Middle frontal gyrus (tissue), 1 donor: ENCODE measurements around the gene NUAK1.

ENCODE experiments used
- DNase-seq: peaks from one replicate; pipeline ENCODE4 v3.0.0-alpha.2; 2015; ENCODE audit warnings: low spot score; ENCODE audit errors: extremely low spot score

The NUAK1 gene

DNA sequence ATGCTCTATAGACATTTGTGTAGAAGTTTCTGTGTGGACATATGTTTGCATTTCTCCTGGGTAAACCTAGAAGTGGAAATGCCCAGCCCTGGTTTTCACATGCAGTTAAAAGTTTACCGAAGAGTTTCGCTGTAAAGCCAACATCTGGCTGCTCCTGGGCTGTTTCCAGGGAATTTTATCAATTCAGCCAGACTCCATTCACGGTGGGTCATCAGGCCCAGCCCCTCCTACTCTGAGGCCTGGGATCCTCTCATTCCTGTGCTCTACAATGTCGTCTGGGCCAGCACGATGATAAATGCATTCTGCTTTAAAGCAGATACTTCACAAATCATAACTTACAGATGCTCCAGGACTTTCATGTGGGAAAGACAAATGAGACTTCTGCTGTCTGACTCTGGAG is 7.1 kb downstream of the NUAK1 start:
- no peak for DNase-seq

DNA sequence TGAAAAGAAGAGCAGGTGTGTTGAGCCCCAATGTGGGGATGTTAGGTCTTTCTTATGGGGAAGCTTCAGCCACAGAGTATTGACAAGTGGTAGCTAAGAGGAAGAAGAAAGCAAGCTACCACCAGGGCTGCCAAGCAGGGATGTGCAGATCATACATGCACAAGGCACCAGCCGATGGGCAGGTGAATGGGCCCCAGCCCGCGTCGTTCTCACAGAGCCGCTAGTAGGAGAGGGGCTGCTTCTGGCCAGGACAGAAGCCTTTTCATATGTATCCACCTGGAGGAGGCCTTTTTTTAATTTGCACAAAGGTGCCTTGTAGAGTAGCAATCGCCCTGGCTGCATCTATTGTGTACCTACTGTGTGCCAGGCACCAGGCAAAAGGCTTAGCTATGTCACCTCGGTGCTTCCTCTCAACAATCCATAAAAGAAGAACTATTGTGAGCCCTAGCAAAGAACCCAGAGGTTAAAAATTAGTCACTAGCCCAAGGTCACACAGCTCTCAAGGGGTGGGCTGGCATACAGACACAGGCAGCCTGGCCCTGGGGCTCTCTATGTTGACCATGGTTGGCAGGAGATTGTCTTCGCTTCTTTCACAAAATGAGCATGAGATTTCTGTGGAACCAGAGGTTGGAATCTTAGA is 8.2 kb downstream of the NUAK1 start:
- DNase-seq, result no peak

DNA sequence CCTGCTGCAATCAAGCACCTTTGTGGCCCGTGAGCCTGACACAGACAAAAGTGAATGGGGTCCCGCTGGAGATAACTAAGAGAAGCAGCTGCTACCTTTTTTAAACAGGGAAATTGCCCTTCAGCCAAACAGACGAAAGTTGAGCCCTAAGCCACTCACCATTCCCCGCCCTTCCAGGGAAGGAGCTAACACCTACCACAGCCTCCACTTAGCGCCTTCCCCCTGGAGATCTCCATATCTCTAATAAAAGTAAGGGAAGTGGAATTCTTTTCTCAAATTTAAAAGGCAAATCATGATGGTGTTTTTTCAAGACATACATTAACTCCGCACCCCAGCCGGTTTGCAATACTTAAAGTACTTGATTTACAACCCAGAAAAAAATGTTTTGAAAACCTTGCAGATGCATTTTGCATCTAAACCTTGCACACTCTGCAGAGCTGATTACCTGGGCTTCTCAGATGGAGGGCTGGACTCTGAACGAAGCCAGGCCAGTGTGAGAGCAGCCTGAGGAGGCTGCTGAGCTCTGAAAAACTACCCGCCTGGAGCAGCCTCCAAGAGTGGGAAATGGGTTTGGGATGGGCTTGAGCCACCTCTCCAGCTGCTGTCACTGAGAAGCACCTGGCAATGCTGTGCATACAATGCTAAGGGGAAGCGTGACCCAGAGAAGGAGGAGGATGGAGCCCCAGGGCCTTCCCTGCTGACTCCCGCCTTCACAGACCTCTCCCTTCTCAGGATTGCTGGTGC is 10.0 kb downstream of the NUAK1 start:
- no peak for DNase-seq

DNA sequence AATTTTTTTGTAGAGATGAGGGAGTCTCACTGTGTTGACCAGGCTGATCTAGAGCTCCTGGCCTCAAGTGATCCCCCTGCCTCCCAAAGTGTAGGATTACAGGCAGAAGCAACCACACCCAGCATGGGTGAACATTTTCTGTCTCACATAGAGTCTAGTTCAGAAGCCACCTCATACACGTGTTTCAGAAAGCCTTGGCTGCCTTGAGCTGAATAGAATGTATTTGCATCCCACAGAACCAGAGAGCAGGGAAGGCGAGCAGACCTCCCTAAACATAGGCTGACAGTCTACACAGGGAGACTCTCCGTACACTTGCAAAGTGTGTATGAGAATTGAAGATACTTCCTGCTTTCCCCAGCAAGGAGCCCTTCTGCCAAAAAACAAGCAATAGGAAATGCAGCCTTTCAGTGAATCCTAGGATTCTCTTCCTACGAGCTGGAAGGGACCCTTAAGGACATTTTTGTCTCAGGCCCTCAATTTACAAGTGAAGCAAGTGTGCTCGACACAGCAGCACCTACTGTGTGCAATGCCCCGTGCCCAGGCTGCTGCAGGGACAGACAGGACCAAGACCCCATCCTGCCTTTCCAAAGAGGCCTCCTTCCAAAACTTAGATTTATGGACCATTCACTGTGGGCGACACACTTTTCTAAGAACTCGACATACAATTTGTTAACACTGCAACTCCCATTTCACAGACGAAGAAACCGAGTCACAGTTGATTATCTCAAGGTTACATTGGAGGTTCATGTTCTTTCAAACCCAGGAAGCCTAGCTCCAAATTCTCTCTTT is 11.2 kb downstream of the NUAK1 start:
- DNase-seq, result no peak

DNA sequence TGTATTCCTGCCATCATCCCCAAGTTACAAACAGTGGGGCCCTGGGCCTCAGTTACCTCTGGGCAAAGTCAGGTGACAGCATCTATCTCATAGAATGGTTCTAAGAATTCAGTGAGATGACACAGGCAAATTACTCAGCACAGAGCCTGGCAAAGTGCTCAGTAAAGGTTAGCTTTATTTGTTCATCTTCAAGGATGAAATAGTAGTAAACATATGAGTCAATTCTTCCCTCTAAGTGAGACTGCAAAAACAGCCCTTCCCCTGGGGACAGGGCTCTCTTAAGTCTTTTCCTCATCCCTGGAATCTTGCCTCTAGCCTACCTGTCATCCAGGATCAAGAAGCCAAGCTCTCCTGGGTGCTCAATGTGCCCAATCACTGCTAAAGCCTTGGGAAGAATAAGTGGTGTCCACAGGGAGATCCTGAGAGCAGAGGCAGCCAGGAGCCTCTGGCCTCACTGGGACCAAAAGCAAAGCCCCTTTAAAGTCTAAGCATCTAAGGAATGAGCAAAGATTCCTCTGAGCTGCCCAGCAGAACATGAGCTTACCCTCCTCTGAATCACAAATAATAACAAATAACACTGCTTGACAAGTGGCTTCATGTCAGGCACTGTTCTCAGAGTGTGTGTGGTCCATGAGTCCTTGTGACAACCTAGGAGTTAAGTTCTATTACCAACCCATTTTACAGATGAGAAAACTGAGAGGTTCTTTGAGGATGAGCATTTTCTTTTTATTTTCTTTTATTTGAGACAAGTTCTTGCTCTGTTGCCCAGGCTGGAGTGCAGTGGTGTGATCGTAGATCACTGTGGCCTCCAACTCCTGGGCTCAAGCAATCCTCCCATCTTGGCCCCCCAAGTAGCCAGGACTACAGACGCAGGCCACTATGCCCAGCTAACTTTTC is 12.1 kb downstream of the NUAK1 start:
- DNase-seq, result no peak

DNA sequence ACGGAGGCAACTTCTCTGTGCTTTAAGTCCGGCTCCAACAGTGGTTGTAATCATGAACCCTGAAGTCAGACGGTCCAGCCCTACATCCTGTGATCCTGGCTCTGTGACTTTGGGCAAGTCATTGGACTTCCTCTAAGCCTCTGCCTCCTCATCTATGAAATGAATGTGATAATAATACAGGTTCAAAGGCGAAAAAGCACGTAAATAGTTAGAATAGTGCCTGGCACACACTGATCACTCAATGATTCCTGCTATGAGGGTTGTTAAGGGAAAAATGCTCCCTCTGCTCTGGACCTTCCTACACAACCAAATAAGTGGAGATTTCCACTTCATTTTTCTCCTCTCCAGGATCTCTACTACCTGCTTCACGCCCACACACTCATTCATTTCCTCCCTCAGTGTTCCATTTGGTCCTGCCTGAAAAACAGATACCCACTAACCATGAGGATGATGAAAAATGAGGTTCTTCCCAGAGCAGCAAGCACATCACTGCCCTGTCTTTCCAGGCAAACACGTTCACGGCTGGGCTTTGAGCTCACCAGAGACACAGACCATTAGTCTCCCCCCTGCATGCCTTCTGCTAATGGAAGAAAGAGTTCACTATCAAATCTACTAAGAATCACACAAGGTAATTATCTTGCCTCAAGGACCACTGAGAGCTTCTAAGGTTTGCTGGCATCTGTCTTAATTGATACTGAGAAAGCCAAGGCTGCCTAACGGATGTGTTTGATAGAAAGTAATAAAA is 13.2 kb downstream of the NUAK1 start:
- no peak for DNase-seq

DNA sequence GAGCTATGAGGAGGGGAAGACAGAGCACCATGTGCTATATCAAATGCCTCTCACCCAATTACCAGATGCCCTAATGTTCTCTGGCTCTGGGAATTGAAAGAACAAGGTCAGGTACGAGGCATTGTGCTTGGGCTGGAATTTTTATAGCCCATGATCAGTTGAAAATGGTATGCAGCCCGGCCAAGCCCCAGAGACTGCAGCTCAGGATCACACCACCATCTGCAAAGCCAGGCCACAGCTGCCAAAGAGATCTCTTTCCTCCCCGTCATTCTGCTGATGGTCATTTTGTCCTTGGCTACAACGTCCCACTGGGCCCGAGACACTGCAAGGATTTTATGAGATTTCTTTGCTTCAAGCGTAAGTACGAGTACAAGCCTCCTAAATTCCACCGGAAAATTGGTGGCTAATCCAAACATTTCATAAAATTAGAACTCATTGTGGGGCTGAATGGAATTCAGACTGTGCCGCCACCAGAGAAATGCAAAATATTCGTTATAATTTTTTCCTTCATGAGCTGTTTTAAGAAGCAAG is 15.1 kb downstream of the NUAK1 start:
- DNase-seq, result no peak

DNA sequence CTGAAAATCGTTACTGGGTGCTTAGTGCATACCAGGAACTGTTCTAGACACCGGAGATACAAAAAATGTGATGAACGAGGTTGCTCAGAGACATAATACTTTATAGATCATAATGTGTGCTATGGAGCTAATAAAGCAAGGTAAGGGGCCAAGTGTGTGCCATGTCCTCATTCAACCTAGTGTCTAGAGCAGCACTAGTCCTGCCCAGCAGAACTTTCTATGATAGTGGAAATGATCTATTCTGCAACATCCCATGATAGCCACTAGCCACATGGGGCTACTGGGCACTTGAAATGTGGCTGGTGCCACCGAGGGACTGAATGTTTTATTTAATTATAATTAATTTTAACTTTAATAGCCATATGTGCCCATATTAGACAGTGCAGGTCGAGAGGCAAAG is 15.6 kb downstream of the NUAK1 start:
- no peak for DNase-seq

DNA sequence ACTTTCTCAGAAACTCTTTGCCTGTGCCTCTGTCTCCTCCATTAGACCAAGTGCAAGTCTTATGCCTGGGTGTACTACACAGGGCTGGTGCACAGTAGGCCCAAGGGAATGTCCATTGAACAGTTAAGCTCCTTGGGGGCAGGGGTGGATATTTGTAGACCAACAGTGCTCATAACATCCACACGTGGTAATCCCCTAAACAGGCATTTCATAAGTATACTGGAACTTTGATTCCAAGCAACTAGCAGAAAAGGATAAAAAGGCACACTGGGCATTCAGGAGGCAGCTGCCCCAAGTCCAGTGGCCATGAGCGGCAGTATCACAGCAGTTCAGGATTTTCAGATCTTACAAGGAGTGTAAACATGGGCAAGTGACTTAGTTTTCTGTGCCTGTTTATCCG is 16.8 kb downstream of the NUAK1 start:
- no peak for DNase-seq

DNA sequence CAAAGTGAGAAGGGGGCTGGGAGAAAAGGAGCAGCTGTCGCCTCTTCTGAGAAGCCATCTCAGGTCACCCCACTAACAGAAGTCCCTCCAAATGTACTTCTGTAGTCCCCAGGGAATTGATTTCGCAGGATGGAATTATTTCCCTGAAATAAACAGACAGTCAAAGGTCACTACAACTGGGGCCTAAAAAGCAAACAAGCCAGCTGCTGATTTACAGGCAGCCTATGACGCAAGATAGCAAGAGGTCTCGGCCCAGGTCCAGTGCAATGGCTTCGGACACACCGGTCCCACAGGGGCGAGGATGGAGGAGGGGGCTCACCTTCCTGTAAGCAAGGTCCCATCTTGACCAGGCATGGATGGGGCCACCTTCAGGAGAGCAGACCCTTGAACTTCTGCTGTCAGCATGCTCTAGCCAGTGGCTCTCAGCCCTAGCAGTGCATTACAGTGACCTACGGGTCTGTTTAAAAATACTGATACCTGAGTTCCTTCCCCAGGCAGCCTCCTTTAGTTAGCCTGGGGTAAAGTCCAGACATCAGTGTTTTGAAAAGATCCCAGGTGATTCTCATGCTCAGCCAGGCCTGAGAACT is 18.1 kb downstream of the NUAK1 start:
- DNase-seq, result no peak

DNA sequence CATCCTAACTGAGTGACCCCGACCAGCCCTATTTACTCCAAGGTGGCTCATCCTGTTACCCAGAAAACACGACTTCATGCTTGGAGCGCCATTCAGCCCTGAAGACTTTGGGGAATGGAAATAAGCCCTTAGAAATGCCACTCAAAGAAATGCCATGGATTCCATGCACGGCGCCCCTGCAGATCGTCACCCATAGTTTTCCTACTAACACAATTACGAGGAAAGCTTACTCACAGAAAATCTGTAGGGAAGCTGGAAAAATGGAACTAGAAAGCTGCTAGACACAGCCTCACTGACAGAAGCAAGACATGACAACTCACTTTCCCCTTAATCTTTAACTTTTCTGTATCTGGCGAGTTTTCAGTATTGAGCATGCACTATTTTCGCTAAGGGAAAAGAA is 19.5 kb downstream of the NUAK1 start:
- DNase-seq, result no peak

DNA sequence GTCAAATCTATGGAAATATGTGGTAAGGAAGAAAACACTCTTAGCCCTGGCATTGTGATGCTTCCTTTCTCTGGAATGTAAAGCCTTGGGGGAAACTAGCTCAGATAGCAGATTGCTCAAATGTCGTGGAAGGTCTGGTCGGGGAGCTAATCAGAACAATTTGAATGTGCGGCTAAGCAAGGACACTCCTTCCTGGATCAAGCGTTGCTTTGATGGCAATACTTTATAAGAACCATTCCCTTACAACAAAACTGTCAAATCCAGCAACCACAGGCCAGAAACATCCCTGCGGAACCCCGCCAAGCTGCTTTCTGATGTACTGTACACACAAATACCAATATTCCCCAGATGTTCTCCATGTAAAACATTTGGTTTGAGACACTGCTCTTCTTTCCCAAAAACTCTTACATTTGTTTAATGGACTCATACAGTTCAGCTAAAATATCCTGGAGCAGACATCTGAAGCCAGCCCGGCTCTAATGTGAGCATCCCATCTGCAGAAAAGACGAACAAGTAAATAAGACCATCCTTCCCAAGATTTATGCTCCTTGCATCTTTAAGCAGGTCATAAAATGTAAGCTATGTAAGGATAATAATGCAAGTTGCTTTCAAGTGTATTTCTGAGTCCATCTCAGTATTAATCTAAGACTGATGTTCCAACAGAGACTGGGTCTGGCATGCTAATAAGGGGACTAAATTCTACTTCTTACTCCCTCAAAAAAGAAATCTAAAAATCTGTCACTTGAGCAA is 20.2 kb downstream of the NUAK1 start:
- no peak for DNase-seq

DNA sequence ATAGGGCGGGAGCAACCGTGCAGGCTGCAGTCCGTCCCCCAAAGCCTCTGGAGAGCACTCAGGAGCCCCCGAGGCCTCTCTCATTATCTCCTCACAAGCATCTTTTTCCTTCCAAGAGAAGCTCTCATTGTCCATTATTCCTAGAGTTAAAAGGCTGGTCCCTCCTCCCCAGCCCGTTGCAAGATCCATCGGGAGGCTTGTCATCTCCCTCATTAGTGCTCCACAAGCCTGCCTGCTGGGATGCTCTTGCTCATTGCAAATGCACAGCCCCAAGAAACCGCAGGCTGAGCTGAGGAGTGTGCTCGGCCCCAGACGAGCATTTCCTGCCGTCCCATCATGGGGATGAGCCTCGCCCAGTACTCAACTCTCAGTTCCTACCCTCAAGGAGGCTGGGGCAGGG is 23.3 kb downstream of the NUAK1 start:
- DNase-seq, result no peak

DNA sequence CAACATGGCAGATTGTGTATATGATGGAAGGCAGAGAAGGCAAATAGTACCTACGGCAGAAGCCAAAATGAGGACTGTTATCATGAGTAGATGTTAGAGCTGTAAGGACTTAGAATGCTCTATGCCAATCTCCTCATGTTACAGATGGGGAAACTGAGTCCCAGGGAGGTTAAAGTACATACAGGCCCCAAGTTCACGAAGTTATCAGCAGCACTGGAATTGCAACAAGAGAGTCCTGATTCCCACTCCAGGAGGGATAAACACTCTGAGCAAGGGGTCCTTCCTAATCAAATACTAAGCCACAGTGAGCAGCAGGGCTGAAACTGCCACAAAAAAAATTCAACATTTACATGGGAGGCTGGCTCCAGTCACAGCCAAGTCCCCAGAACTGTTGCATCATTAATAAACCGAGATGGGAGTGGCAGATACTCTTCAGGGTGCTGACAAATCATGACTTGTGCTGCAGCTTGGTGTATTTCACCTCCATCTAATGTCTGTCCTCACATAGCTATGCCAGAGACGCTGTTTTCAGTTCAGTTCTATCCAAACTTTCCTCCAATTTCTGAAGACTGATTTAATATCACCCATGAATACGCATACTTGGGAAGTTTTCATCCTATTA is 24.2 kb downstream of the NUAK1 start:
- DNase-seq, result no peak

DNA sequence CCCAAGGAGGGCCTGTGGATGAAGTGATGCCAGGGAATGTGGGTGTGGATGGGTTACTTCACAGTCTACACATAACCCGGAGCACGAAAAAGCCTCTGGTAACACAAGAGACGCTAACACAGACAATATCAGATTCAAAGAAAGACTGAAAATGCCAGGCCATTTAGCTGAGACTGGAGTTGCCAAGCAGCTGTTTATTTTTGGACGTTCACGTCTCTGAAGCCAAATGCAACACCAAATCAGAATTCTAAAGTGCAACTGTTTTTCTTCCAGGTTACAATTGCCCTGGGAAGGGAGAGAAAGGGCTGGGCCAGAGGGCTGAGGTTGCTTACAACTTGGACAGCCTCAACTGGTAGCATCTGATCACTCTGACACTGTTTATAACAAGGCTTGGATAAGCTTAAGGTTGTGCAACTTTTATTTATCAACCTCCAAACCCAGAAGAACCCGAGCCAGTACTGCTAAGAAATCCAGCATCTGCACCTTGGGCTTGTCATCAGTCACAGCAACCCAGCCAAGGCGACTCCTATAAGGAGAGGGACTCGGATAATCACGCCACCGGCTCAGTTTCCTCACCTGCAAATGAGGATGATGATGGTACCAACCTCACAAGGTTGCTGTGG is 24.8 kb downstream of the NUAK1 start:
- no peak for DNase-seq

DNA sequence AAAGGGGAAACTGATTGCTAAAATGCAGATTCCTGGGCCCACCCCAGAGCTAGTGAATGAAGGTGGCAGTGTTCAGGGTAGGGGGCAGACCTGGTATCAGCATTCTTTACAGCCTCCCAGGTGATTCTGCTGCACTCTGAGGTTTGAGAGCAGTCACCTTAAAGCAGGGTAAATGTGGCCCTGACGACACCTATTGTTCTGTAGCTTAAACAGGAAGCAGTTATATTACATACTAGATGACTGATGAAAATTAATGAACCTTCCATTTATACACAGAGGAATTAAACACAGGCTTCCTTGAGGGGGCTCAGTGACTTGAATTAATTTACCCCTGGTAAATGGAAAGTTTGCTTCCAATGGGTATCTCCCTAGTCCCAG is 25.3 kb downstream of the NUAK1 start:
- DNase-seq, result no peak

DNA sequence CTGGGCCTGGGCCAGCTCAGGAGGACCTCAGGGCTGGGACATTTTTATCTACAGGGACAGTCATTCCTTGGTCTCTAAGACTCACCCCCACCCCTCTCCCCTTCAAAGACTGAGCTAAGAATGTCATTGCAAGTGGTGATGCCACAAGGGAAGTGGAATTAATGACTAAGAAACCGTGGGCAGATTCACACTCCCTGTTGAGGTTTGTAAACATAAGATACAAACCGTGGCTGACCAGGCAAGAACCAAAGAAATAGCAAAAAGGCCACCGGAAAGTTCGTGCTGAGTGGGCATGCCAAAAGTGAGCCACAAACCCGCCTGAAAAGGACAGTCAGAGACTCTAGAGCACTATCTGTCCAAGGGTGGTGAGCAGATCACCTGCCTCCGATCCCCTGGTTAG is 25.7 kb downstream of the NUAK1 start:
- DNase-seq, result no peak

DNA sequence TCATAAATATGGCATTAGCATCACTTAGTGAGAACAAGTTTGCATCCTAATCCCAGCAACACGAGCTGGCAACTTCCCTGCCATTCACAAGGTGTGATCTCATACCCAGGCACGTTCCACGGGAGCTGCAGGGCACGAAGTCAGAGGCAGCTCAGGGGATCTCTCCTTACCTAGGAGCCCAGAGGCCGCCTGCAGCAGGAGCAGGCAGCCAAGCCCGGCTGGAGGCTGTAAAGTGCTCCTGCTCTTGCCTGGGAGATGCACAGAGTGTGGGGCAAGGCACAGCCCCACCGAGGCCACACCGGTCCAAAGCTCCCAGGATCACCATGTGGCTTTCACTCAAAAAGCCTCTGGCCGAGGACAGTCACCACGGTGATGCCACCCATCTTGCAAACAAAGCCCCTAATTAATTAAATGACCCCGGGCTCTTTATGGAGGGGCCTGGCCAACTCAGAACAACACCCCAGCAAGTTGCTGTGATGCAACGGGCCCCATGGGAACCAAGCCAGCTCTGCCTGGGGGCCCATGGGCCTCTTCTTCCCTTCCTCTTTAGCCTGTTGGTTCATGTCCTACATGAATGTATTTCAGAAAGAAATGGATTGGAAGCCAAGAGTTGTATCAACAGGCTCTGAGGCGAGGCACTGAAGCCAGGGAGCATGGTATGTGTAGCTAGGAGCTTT is 26.5 kb downstream of the NUAK1 start:
- no peak for DNase-seq
